ENCODE results near the gene GNPNAT1. TPM values are rescaled to one million over a fixed set of nuclear protein-coding genes. Genes with fewer than 3 reads are reported as not detected.

Gene GNPNAT1
- total RNA-seq, 4 donors from 2014 or later, result 10.6 to 33.0 (median 13.7) TPM

- Histone ChIP-seq H3K27ac (no peak overlapping the region), H3K4me1 (no peaks in the 10 kb centered on the region)
- no peak for DNase-seq
Measured at GRCh38 chr14:52834440-52834842, 43.0 kb upstream of the GNPNAT1 start.

GRCh38 chr14:52833891-52834290, 42.5 kb upstream of the GNPNAT1 start:
- H3K36me3 ChIP-seq, result no peaks in the 10 kb centered on the region
- H3K27me3 ChIP-seq, result no peaks in the 10 kb centered on the region
- H3K9me3 ChIP-seq, result no peaks in the 10 kb centered on the region
- H3K4me1 ChIP-seq, result no peaks in the 10 kb centered on the region
- DNase-seq, result no peak
- no peak overlapping the region for H3K27ac ChIP-seq
- H3K4me3 ChIP-seq, result no peak overlapping the region
- no peak for TF ChIP-seq CTCF (IDR thresholded peaks at IDR 0.05)

More at GRCh38 chr14:52834440-52834842, 43.0 kb upstream of the GNPNAT1 start:
- Histone ChIP-seq H3K9me3 (no peaks in the 10 kb centered on the region), H3K36me3 (no peaks in the 10 kb centered on the region), H3K27me3 (no peaks in the 10 kb centered on the region), H3K4me3 (no peak overlapping the region)
- TF ChIP-seq POLR2A (IDR thresholded peaks at IDR 0.05) (no peak), CTCF (IDR thresholded peaks at IDR 0.05) (no peak)

GRCh38 chr14:52829527-52830185, 38.2 kb upstream of the GNPNAT1 start:
- TF ChIP-seq POLR2A (IDR thresholded peaks at IDR 0.05) (no peak), CTCF (IDR thresholded peaks at IDR 0.05) (no peak)
- H3K36me3 ChIP-seq, result no peaks in the 10 kb centered on the region
- no peaks in the 10 kb centered on the region for H3K27me3 ChIP-seq
- H3K9me3 ChIP-seq, result no peaks in the 10 kb centered on the region
- H3K27ac ChIP-seq, result no peak overlapping the region
- no peak for DNase-seq
- H3K4me3 ChIP-seq, result no peak overlapping the region
- H3K4me1 ChIP-seq, result no peaks in the 10 kb centered on the region

GRCh38 chr14:52827426-52827825, 36.0 kb upstream of the GNPNAT1 start:
- no peaks in the 10 kb centered on the region for H3K9me3 ChIP-seq

GRCh38 chr14:52825085-52825484, 33.7 kb upstream of the GNPNAT1 start:
- Histone ChIP-seq H3K4me3 (no peak overlapping the region), H3K9me3 (no peaks in the 10 kb centered on the region), H3K4me1 (no peaks in the 10 kb centered on the region), H3K27me3 (no peaks in the 10 kb centered on the region), H3K27ac (no peak overlapping the region), H3K36me3 (no peaks in the 10 kb centered on the region)
- no peak for DNase-seq
- no peak for TF ChIP-seq CTCF (IDR thresholded peaks at IDR 0.05)

More at GRCh38 chr14:52827426-52827825, 36.0 kb upstream of the GNPNAT1 start:
- DNase-seq, result no peak
- no peaks in the 10 kb centered on the region for H3K4me1 ChIP-seq
- H3K27ac ChIP-seq, result no peak overlapping the region
- H3K27me3 ChIP-seq, result no peaks in the 10 kb centered on the region
- H3K36me3 ChIP-seq, result no peaks in the 10 kb centered on the region
- H3K4me3 ChIP-seq, result no peak overlapping the region
- no peak for TF ChIP-seq CTCF (IDR thresholded peaks at IDR 0.05)

- H3K4me1 ChIP-seq, result no peaks in the 10 kb centered on the region
- no peaks in the 10 kb centered on the region for H3K9me3 ChIP-seq
- no peak for TF ChIP-seq CTCF (IDR thresholded peaks at IDR 0.05)
- DNase-seq, result no peak
- no peak overlapping the region for H3K27ac ChIP-seq
- no peaks in the 10 kb centered on the region for H3K36me3 ChIP-seq
- no peaks in the 10 kb centered on the region for H3K27me3 ChIP-seq
- no peak overlapping the region for H3K4me3 ChIP-seq
Measured at GRCh38 chr14:52824462-52824861, 33.1 kb upstream of the GNPNAT1 start.
